Esophagus muscularis mucosa (tissue), 4 donors: Measurements from ENCODE around the gene PPARD.

ENCODE experiments used
- CTCF ChIP-seq, 3 experiments: fragments of 200-600 bp in 2 of 3; fragments of 450-650 bp in 1 of 3; sonication (generic) in 2 of 3; IDR thresholded peaks; one replicate each; pipeline ENCODE4 v1.5.1; 2017 to 2019; ENCODE audit warnings: antibody characterized with exemption in 3 of 3, mild to moderate bottlenecking in 2 of 3, moderate library complexity in 1 of 3
- EP300 ChIP-seq: sonication (generic); formaldehyde crosslinking; IDR thresholded peaks from one replicate; pipeline ENCODE4 v1.6.1; 2017; ENCODE audit warnings: antibody characterized with exemption
- POLR2A ChIP-seq: fragments of 450-650 bp; IDR thresholded peaks from one replicate; pipeline ENCODE4 v1.6.1; 2017; ENCODE audit warnings: antibody characterized with exemption, moderate library complexity, mild to moderate bottlenecking, low read depth
- POLR2AphosphoS5 ChIP-seq, 2 donors: sonication (generic); formaldehyde crosslinking; IDR thresholded peaks; one replicate each; pipeline ENCODE4 v1.6.1; 2017; ENCODE audit warnings: antibody characterized with exemption in 2 of 2

- TF ChIP-seq POLR2A = no peak
- TF ChIP-seq CTCF (IDR thresholded peaks at IDR 0.05) = no peak
- TF ChIP-seq POLR2AphosphoS5 (IDR thresholded peaks at IDR 0.05) = no peak
- TF ChIP-seq EP300 = no peak
Observed at GRCh38 chr6:35457907-35458306, 115.5 kb downstream of the PPARD start.
